Transverse colon (tissue), 4 donors: ENCODE results near the gene UBE4A.

Experiments
- EP300 ChIP-seq: sonication (generic); formaldehyde crosslinking; IDR thresholded peaks from one replicate; pipeline ENCODE4 v1.6.1; 2017; ENCODE audit warnings: antibody characterized with exemption, low read depth
- POLR2A ChIP-seq: fragments of 450-650 bp; IDR thresholded peaks from one replicate; pipeline ENCODE4 v1.6.1; 2016; ENCODE audit warnings: antibody characterized with exemption, mild to moderate bottlenecking, moderate library complexity
- POLR2AphosphoS5 ChIP-seq, 3 donors: sonication (generic); formaldehyde crosslinking; IDR thresholded peaks; one replicate each; pipeline ENCODE4 v1.6.1; 2016; ENCODE audit warnings: antibody characterized with exemption in 3 of 3
- TF ChIP-seq, protein P1 (sequence below), 5 experiments: fragments of 200-600 bp in 3 of 5; fragments of 450-650 bp in 2 of 5; sonication (generic) in 3 of 5; IDR thresholded peaks; 1 replicate in 2 of 5; 2 replicates in 3 of 5; pipeline ENCODE4 v1.5.1; 2016 to 2017; ENCODE audit warnings: antibody characterized with exemption in 5 of 5, inconsistent platforms in 3 of 5, mild to moderate bottlenecking in 2 of 5, moderate library complexity in 1 of 5

DNA sequence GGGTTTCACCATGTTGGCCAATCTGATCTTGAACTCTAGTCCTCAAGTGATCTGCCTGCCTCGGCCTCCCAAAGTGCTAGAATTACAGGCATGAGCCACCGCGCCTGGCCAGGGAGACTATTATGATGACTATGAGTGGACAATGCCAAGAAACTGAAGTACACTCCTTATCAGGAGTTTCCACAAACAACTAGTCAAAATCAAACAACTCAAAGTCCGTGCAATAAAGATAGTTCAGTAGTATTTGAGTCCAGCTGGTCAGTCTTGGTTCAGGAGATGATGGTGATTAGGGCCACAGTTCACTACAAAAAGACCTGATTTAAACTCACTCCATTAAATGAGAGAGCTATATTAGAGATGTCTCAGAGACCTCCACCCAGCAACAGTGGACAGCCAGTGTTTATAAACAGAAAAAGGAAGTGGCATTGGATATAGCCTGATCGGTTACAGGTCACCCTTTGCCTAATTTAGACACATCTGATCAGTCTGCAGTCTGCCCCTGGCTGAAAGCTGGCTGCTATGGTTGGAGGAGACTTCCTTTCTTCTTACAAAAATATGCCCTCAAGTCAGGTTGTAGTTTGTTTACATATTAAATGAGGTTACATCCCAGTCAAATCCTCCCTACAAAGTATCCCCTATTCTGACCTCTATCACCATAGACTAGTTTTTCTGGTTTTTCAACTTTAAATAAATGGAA is 37.9 kb upstream of the UBE4A start:
- TF ChIP-seq, protein P1, sequence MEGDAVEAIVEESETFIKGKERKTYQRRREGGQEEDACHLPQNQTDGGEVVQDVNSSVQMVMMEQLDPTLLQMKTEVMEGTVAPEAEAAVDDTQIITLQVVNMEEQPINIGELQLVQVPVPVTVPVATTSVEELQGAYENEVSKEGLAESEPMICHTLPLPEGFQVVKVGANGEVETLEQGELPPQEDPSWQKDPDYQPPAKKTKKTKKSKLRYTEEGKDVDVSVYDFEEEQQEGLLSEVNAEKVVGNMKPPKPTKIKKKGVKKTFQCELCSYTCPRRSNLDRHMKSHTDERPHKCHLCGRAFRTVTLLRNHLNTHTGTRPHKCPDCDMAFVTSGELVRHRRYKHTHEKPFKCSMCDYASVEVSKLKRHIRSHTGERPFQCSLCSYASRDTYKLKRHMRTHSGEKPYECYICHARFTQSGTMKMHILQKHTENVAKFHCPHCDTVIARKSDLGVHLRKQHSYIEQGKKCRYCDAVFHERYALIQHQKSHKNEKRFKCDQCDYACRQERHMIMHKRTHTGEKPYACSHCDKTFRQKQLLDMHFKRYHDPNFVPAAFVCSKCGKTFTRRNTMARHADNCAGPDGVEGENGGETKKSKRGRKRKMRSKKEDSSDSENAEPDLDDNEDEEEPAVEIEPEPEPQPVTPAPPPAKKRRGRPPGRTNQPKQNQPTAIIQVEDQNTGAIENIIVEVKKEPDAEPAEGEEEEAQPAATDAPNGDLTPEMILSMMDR (IDR thresholded peaks at IDR 0.05), result no peak
- TF ChIP-seq EP300 (no peak), POLR2AphosphoS5 (IDR thresholded peaks at IDR 0.05) (peak in 1 of 3 donors; percentile 45), POLR2A (no peak)
